ENCODE results near the gene LRRC4B. TPM values are rescaled to one million over a fixed set of nuclear protein-coding genes. Genes with fewer than 3 reads are reported as not detected.

The LRRC4B gene
- polyA plus RNA-seq, 1 of the 3 experiments (the other 2 are of a cell fraction) = 6.9 TPM

GRCh38 chr19:50554212-50554611, 14.0 kb downstream of the LRRC4B start:
- H3K4me1 ChIP-seq (ENCODE audit: control insufficient read depth in 1 of 2, insufficient read depth in 2 of 2, low read depth in 1 of 2, low read length in 1 of 2) = peaks cover 0 to 20% of the 10 kb centered on the region in 2 experiments; a peak in 1 of 4 replicates
- ChIA-PET POLR2A (no interaction called here), CTCF (interaction anchor here (0.6 to 10.3 kb wide), 5 partner anchors 15 to 987 kb away, joined by 3 to 170 read pairs (median 4); partner anchors contain the start of genes ASPDH and JOSD2)
- no peak for TF ChIP-seq EZH2phosphoT487 (IDR thresholded peaks at IDR 0.05; ENCODE audit: borderline replicate concordance, low read depth)
- TF ChIP-seq JUND (IDR thresholded peaks at IDR 0.05) = no peak
- TF ChIP-seq MEF2A (IDR thresholded peaks at IDR 0.05; ENCODE audit: borderline replicate concordance, low read depth) = no peak
- H3K36me3 ChIP-seq (replicated peaks in 1 of 2; ENCODE audit: control insufficient read depth in 1 of 2, insufficient read depth in 2 of 2, low read length in 1 of 2) = no peaks in the 10 kb centered on the region
- no peaks in the 10 kb centered on the region for H3F3A ChIP-seq (replicated peaks; ENCODE audit: insufficient read depth)
- no peaks in the 10 kb centered on the region for H3K79me2 ChIP-seq (ENCODE audit: insufficient read depth)
- H3K27ac ChIP-seq (ENCODE audit: low read depth in 2 of 2, low read length in 1 of 2) = no peak overlapping the region
- no peak overlapping the region for H3K4me2 ChIP-seq
- H4K20me1 ChIP-seq (ENCODE audit: insufficient read depth) = peaks cover 11% of the 10 kb centered on the region; the same call in 1 of the 2 replicates
- no peaks in the 10 kb centered on the region for H3K9me3 ChIP-seq
- DNase-seq = no peak
- H3K4me3 ChIP-seq (ENCODE audit: low read depth in 2 of 2, low read length in 1 of 2) = no peak overlapping the region
- no peaks in the 10 kb centered on the region for H3K9me2 ChIP-seq
- no peaks in the 10 kb centered on the region for H3K27me3 ChIP-seq (ENCODE audit: insufficient read depth)
- no peak overlapping the region for H2AFZ ChIP-seq (ENCODE audit: low read depth)
- no peak overlapping the region for H3K9ac ChIP-seq
- 94% methylated on average over 4 of the region's 10 CpGs for WGBS (ENCODE audit: low lambda C conversion rate)

DNA sequence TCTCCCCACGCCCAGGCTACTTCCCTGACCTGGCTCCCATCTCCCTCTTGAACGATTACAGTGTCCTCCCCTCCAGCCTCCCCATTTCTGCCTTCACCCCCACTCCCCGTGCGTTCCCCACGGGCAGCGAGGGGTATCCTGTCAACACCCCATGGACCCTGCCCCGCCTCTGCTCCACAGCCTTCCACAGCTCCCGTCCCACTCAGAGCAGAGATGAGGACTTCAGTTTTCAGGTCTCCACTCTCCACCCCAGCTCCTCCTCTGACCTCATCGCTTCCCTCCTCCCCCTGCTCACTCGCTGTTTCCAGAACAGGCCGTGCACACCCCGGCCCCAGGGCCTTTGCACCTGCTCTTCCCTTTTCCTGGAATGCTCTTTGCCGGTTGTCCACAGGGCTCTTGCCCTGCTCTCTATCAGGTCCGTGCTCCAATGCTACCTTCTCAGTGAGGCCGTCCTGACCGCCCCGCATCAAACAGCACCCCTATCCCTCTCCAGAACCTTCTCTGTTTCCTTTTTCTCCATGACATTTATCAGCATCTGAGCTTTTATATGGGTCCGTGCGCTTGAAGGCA, 15.0 kb downstream of the LRRC4B start:
- Histone ChIP-seq H4K20me1 (ENCODE audit: insufficient read depth) (peaks cover 11% of the 10 kb centered on the region; the same call in 1 of the 2 replicates), H3K4me1 (ENCODE audit: control insufficient read depth in 1 of 2, insufficient read depth in 2 of 2, low read depth in 1 of 2, low read length in 1 of 2) (peaks cover 0 to 20% of the 10 kb centered on the region in 2 experiments; a peak in 1 of 4 replicates), H3K27me3 (ENCODE audit: insufficient read depth) (no peaks in the 10 kb centered on the region), H3K27ac (ENCODE audit: low read depth in 2 of 2, low read length in 1 of 2) (no peak overlapping the region), H3K79me2 (ENCODE audit: insufficient read depth) (no peaks in the 10 kb centered on the region), H3K9me3 (no peaks in the 10 kb centered on the region), H3K36me3 (replicated peaks in 1 of 2; ENCODE audit: control insufficient read depth in 1 of 2, insufficient read depth in 2 of 2, low read length in 1 of 2) (no peaks in the 10 kb centered on the region), H3F3A (replicated peaks; ENCODE audit: insufficient read depth) (no peaks in the 10 kb centered on the region), H3K4me2 (no peak overlapping the region), H3K9ac (no peak overlapping the region), H3K4me3 (ENCODE audit: low read depth in 2 of 2, low read length in 1 of 2) (no peak overlapping the region), H3K9me2 (no peaks in the 10 kb centered on the region), H2AFZ (ENCODE audit: low read depth) (no peak overlapping the region)
- 85% methylated on average over 19 of the region's 19 CpGs for WGBS (ENCODE audit: low lambda C conversion rate)
- ChIA-PET POLR2A (interaction anchor here (0.5 kb wide), 1 partner anchor 37 kb away, joined by 3 read pairs; no protein-coding TSS in a partner anchor), CTCF (interaction anchor here (0.6 to 10.3 kb wide), 3 partner anchors 14 to 986 kb away, joined by 3 to 170 read pairs (median 4); no protein-coding TSS in a partner anchor)
- DNase-seq = no peak
- TF ChIP-seq MEF2A (IDR thresholded peaks at IDR 0.05; ENCODE audit: borderline replicate concordance, low read depth) (no peak), ZBTB33 (IDR thresholded peaks at IDR 0.05; ENCODE audit: borderline replicate concordance, low read depth) (no peak), FOXM1 (IDR thresholded peaks at IDR 0.05; ENCODE audit: low read depth) (no peak), RFX5 (IDR thresholded peaks at IDR 0.05; ENCODE audit: low read length) (no peak), FOSL2 (IDR thresholded peaks at IDR 0.05; ENCODE audit: borderline replicate concordance, low read depth) (no peak), GABPA (IDR thresholded peaks at IDR 0.05; ENCODE audit: low read depth) (no peak), CHD2 (IDR thresholded peaks at IDR 0.05; ENCODE audit: low read length, partially characterized antibody) (no peak), FOXJ3 (CRISPR knock-in tag; IDR thresholded peaks at IDR 0.05) (no peak)
- TF ChIP-seq, protein P1, sequence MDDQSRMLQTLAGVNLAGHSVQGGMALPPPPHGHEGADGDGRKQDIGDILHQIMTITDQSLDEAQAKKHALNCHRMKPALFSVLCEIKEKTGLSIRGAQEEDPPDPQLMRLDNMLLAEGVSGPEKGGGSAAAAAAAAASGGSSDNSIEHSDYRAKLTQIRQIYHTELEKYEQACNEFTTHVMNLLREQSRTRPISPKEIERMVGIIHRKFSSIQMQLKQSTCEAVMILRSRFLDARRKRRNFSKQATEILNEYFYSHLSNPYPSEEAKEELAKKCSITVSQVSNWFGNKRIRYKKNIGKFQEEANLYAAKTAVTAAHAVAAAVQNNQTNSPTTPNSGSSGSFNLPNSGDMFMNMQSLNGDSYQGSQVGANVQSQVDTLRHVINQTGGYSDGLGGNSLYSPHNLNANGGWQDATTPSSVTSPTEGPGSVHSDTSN (IDR thresholded peaks at IDR 0.05) = no peak

Measured in SK-N-SH (cell line).